ENCODE data around the gene PKLR. TPM values are rescaled to one million over a fixed set of nuclear protein-coding genes. Genes with fewer than 3 reads are reported as not detected.

PKLR gene
- total RNA-seq, 1 experiment from 2014 or later = not detected

DNA sequence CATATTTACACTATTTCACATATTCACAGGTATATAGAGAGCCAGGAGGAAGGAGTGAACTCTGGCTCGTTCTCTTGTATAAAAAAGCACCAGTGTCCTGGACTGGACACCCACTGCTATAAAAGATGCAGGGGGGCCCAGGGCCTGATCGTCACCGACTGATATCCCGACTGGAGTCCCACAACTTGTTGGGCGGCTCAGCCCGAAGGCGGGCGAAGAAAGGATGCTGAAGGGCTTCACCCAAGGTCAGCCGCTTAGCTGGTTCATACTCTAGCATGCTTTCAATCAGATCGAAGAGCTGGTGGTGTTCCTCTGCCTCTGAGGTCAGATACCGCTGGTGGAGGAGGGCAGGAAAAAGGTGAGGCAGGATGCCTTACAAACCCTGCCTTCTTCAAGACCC is 38.2 kb downstream of the PKLR start:
- no peak overlapping the region for H3K4me2 ChIP-seq (ENCODE audit: insufficient read depth, insufficient read length, low read length)
- H2BK120ac ChIP-seq (ENCODE audit: low read depth, low read length, poor library complexity, severe bottlenecking) = no peak overlapping the region
- H3K9me3 Mint-ChIP-seq = no peaks in the 10 kb centered on the region; a peak in 1 of 5 replicates

More for the DNA sequence above, 38.2 kb downstream of the PKLR start:
- no peak overlapping the region for H2AFZ ChIP-seq (ENCODE audit: low read length)
- peaks cover 49 to 78% (median 70%) of the 10 kb centered on the region in 3 experiments; a peak in 6 of 7 replicates for H3K36me3 Mint-ChIP-seq (ENCODE audit: insufficient read depth in 1 of 3, low read depth in 3 of 3)
- H2BK20ac ChIP-seq (ENCODE audit: low read depth, low read length, poor library complexity, severe bottlenecking) = no peak overlapping the region
- WGBS (ENCODE audit: extremely low coverage, insufficient read length, low lambda C conversion rate) = no CpG with 5 or more reads among the region's 11 CpGs
- no peaks in the 10 kb centered on the region for H3K9me3 ChIP-seq (ENCODE audit: control insufficient read depth, low read depth, low read length)
- H3T11ph ChIP-seq (ENCODE audit: low read length) = no peak overlapping the region
- no peak overlapping the region for H3K56ac ChIP-seq (ENCODE audit: insufficient read length, low read depth, low read length)
- H4K91ac ChIP-seq (ENCODE audit: insufficient read length, low read depth, low read length) = no peak overlapping the region
- H3K27ac Mint-ChIP-seq = peak overlapping the region in 2 of 3 experiments; percentile 10 to 34; a peak in 2 of 7 replicates
- H2AK5ac ChIP-seq (ENCODE audit: insufficient read length, low read length) = no peak overlapping the region
- no peaks in the 10 kb centered on the region for H3K27me3 ChIP-seq (ENCODE audit: insufficient read depth, low read length)
- H3K9ac ChIP-seq (ENCODE audit: extremely low read depth, insufficient read length, low read length) = no peak overlapping the region
- H3K27me3 Mint-ChIP-seq (ENCODE audit: low read depth) = peaks cover 2% of the 10 kb centered on the region; the same call in 1 of the 2 replicates
- no peak for TF ChIP-seq CTCF (conservative IDR thresholded peaks at IDR 0.05)
- no peak overlapping the region for H4K5ac ChIP-seq (ENCODE audit: insufficient read length, low read depth, low read length)
- H3K4ac ChIP-seq (ENCODE audit: low read depth, low read length) = no peak overlapping the region
- no peak for DNase-seq
- no peak overlapping the region for H3K14ac ChIP-seq (ENCODE audit: insufficient read depth, low read length)
- no peaks in the 10 kb centered on the region for H3K79me2 ChIP-seq (ENCODE audit: insufficient read depth, low read length)
- no peak overlapping the region for H2BK5ac ChIP-seq (ENCODE audit: insufficient read length, low read length)
- H3K18ac ChIP-seq (ENCODE audit: insufficient read length, low read depth, low read length) = no peak overlapping the region
- H2BK15ac ChIP-seq (ENCODE audit: low read depth, low read length) = no peak overlapping the region
- H3K23me2 ChIP-seq (ENCODE audit: insufficient read length, low read depth, low read length, poor library complexity, severe bottlenecking) = peaks cover 10% of the 10 kb centered on the region
- H3K79me1 ChIP-seq (ENCODE audit: insufficient read depth, low read depth, low read length, poor library complexity, severe bottlenecking) = no peaks in the 10 kb centered on the region
- no peak overlapping the region for H4K8ac ChIP-seq (replicated peaks; ENCODE audit: insufficient read length, low read depth, low read length)
- H3K4me3 Mint-ChIP-seq = peak overlapping the region in 1 of 2 experiments; percentile 95; a peak in 2 of 5 replicates
- H4K20me1 ChIP-seq (ENCODE audit: control insufficient read depth, insufficient read depth, insufficient read length) = no peaks in the 10 kb centered on the region
- H2BK12ac ChIP-seq (ENCODE audit: insufficient read length, low read depth, low read length) = no peak overlapping the region
- H3K23ac ChIP-seq (ENCODE audit: insufficient read length, low read depth, low read length) = no peak overlapping the region
- H3K4me1 Mint-ChIP-seq = peaks cover 13 to 14% of the 10 kb centered on the region in 2 experiments
- 0 out of 2 replicates have a peak, but pooled peaks cover 3% of the 10 kb centered on the region for H3K4me1 ChIP-seq (ENCODE audit: insufficient read depth, low read length)
- no peak overlapping the region for H3K27ac ChIP-seq (ENCODE audit: insufficient read length, low read depth, low read length)
